ENCODE results near the gene UGT3A2.

Gene UGT3A2

DNA sequence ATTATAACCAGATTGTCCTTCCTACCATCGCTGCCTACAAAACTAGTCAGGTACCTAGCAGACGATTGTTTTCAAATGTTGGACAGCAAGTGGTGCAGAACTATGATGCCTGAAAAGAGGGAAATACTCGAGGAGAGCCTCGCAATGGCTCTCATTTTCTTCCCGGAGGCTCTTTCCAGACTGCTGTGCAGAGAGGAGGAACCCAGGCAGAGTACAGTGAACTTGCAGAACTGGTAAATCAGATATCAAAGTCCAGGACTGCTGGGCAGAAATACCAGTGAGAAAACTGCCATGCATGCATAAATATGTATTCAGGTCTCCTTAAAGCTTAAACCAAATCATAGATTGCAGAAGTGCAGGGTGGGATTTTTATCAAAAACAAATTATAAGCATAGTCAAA lies 49.1 kb downstream of the UGT3A2 start:
- no CpG with 5 or more reads among the region's 5 CpGs for WGBS (ENCODE audit: extremely low coverage, insufficient coverage, low lambda C conversion rate)
- H3K4me3 ChIP-seq (ENCODE audit: low read length) = no peak overlapping the region
- no peak overlapping the region for H2BK5ac ChIP-seq (ENCODE audit: low read length)
- no peak overlapping the region for H2BK120ac ChIP-seq (ENCODE audit: low read depth, low read length)
- no peaks in the 10 kb centered on the region for H3K27me3 ChIP-seq (ENCODE audit: insufficient read depth, low read length, poor library complexity)
- no peak overlapping the region for H3K4ac ChIP-seq (ENCODE audit: low read depth, low read length)
- no peak overlapping the region for H3K56ac ChIP-seq (ENCODE audit: low read length)
- H3K4me1 ChIP-seq (ENCODE audit: control insufficient read depth, low read depth, low read length) = no peaks in the 10 kb centered on the region
- no peak overlapping the region for H4K5ac ChIP-seq (ENCODE audit: low read length)
- H3K18ac ChIP-seq (ENCODE audit: low read length) = no peak overlapping the region
- no peak for DNase-seq
- no peaks in the 10 kb centered on the region for H3K79me2 ChIP-seq (ENCODE audit: control insufficient read depth, insufficient read depth, low read length)
- H3K79me1 ChIP-seq (ENCODE audit: low read length) = no peaks in the 10 kb centered on the region
- no peak overlapping the region for H4K8ac ChIP-seq (ENCODE audit: low read depth, low read length)
- no peak overlapping the region for H2AK5ac ChIP-seq (ENCODE audit: low read length)
- no peaks in the 10 kb centered on the region for H3K36me3 ChIP-seq (ENCODE audit: control insufficient read depth, insufficient read depth, low read length)
- no peak overlapping the region for H2BK15ac ChIP-seq (replicated peaks; ENCODE audit: low read depth)
- no peak overlapping the region for H3K27ac ChIP-seq (ENCODE audit: low read depth, low read length)
- H3K23ac ChIP-seq (ENCODE audit: low read length) = no peak overlapping the region
- H3K4me2 ChIP-seq (ENCODE audit: low read length) = no peak overlapping the region
- no peak overlapping the region for H3K9ac ChIP-seq (ENCODE audit: low read length)

DNA sequence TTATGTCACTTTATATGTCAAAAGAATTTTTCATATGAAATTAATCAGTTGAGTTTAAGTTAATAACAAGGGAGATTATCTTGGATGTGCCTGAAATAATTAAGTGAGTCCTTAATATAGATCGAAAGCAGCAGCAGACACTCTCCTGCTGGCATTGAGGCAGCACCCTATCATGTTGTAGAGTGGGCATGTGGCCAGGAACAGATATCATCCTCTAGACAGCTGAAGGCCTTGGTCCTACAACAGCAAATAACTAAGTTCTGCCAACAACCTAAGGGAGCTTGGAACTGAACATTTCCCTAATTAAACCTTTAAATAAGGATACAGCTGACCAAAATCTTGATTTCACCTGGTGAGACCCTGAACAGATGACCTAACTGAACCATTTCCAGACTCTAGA lies 49.7 kb downstream of the UGT3A2 start:
- no peak overlapping the region for H4K8ac ChIP-seq (ENCODE audit: low read depth, low read length)
- DNase-seq = no peak
- no peak overlapping the region for H4K5ac ChIP-seq (ENCODE audit: low read length)
- no peak overlapping the region for H2BK15ac ChIP-seq (replicated peaks; ENCODE audit: low read depth)
- no peak overlapping the region for H2AK5ac ChIP-seq (ENCODE audit: low read length)
- WGBS (ENCODE audit: extremely low coverage, insufficient coverage, low lambda C conversion rate) = no CpG with 5 or more reads among the region's 1 CpG
- H3K23ac ChIP-seq (ENCODE audit: low read length) = no peak overlapping the region
- H3K27me3 ChIP-seq (ENCODE audit: insufficient read depth, low read length, poor library complexity) = no peaks in the 10 kb centered on the region
- H3K27ac ChIP-seq (ENCODE audit: low read depth, low read length) = no peak overlapping the region
- no peak overlapping the region for H3K56ac ChIP-seq (ENCODE audit: low read length)
- no peaks in the 10 kb centered on the region for H3K79me2 ChIP-seq (ENCODE audit: control insufficient read depth, insufficient read depth, low read length)
- no peak overlapping the region for H2BK120ac ChIP-seq (ENCODE audit: low read depth, low read length)
- H3K4ac ChIP-seq (ENCODE audit: low read depth, low read length) = no peak overlapping the region
- no peaks in the 10 kb centered on the region for H3K79me1 ChIP-seq (ENCODE audit: low read length)
- no peaks in the 10 kb centered on the region for H3K36me3 ChIP-seq (ENCODE audit: control insufficient read depth, insufficient read depth, low read length)
- no peak overlapping the region for H3K18ac ChIP-seq (ENCODE audit: low read length)
- no peak overlapping the region for H3K4me3 ChIP-seq (ENCODE audit: low read length)
- H2BK5ac ChIP-seq (ENCODE audit: low read length) = no peak overlapping the region
- H3K4me1 ChIP-seq (ENCODE audit: control insufficient read depth, low read depth, low read length) = no peaks in the 10 kb centered on the region
- no peak overlapping the region for H3K4me2 ChIP-seq (ENCODE audit: low read length)
- H3K9ac ChIP-seq (ENCODE audit: low read length) = no peak overlapping the region

DNA sequence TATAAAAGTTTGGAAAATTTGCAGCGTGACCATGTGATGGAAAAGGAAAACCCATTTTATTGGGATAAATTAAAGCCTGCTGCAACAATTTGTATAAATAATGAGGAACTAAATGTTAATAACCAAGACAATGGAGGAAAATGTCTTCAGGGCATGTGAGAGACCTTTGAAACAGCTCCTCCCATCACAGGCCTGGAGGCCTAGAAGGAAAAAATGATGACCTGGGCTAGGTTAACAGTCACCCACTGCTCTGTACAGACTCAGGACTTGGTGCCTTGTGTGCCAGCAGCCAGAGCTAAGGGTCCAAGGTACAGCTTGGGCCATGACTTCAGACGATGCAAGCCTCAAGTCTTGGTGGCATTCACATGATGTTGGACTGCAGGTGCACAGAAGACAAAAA lies 53.5 kb downstream of the UGT3A2 start:
- Histone ChIP-seq H3K4ac (ENCODE audit: low read depth, low read length) (no peak overlapping the region), H3K79me2 (ENCODE audit: control insufficient read depth, insufficient read depth, low read length) (no peaks in the 10 kb centered on the region), H3K27me3 (ENCODE audit: insufficient read depth, low read length, poor library complexity) (no peaks in the 10 kb centered on the region), H2AK5ac (ENCODE audit: low read length) (no peak overlapping the region), H4K5ac (ENCODE audit: low read length) (no peak overlapping the region), H3K36me3 (ENCODE audit: control insufficient read depth, insufficient read depth, low read length) (no peaks in the 10 kb centered on the region), H3K9ac (ENCODE audit: low read length) (no peak overlapping the region), H3K4me3 (ENCODE audit: low read length) (no peak overlapping the region), H3K4me1 (ENCODE audit: control insufficient read depth, low read depth, low read length) (no peaks in the 10 kb centered on the region), H2BK15ac (replicated peaks; ENCODE audit: low read depth) (no peak overlapping the region), H3K23ac (ENCODE audit: low read length) (no peak overlapping the region), H4K8ac (ENCODE audit: low read depth, low read length) (no peak overlapping the region), H2BK120ac (ENCODE audit: low read depth, low read length) (no peak overlapping the region), H2BK5ac (ENCODE audit: low read length) (no peak overlapping the region), H3K27ac (ENCODE audit: low read depth, low read length) (no peak overlapping the region), H3K56ac (ENCODE audit: low read length) (no peak overlapping the region), H3K4me2 (ENCODE audit: low read length) (no peak overlapping the region), H3K18ac (ENCODE audit: low read length) (no peak overlapping the region), H3K79me1 (ENCODE audit: low read length) (no peaks in the 10 kb centered on the region)
- no peak for DNase-seq
- WGBS (ENCODE audit: extremely low coverage, insufficient coverage, low lambda C conversion rate) = no CpG with 5 or more reads among the region's 2 CpGs

DNA sequence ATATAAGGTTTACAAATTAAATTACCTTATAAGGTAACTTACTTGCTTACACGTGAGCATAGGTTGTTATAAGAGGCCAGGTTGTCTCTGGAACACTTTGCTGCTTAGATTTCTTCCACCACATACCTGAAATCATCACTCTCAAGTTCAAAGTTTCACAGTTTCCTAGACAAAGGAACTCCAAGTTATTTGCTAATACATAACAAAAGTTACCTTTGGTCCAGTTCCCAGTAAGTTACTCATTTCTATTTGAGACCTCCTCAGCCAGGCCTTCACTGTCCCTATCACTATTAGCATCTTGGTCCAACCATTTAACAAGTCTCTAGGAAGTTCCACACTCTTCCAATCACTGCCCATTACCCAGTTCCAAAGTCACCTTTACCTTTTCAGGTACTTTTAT lies 57.0 kb downstream of the UGT3A2 start:
- no peaks in the 10 kb centered on the region for H3K4me1 ChIP-seq (ENCODE audit: control insufficient read depth, low read depth, low read length)
- WGBS (ENCODE audit: extremely low coverage, insufficient coverage, low lambda C conversion rate) = no CpG with 5 or more reads among the region's 1 CpG
- no peak overlapping the region for H2BK5ac ChIP-seq (ENCODE audit: low read length)

DNA sequence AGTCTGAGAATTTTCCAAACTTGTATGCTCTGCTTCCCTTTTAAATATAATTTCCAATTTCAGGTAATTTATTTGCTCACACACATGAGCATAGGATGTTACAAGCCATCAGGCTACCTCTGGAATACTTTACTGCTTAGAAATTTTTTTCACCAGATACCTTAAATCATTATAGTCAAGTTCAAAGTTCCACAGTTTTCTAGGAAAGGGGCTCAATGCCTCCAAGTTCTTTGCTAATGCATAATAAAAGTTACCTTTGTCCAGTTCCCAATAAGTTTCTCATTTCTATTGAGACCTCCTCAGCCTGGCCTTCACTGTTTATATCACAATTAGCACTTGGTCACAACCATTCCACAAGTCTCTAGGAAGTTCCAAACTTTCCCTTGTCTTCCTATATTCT lies 59.3 kb downstream of the UGT3A2 start:
- Histone ChIP-seq H3K23ac (ENCODE audit: low read length) (no peak overlapping the region), H3K79me1 (ENCODE audit: low read length) (no peaks in the 10 kb centered on the region), H3K4me1 (ENCODE audit: control insufficient read depth, low read depth, low read length) (no peaks in the 10 kb centered on the region), H3K9ac (ENCODE audit: low read length) (no peak overlapping the region), H3K4me3 (ENCODE audit: low read length) (no peak overlapping the region), H2BK15ac (replicated peaks; ENCODE audit: low read depth) (no peak overlapping the region), H2BK5ac (ENCODE audit: low read length) (no peak overlapping the region), H3K79me2 (ENCODE audit: control insufficient read depth, insufficient read depth, low read length) (no peaks in the 10 kb centered on the region), H4K8ac (ENCODE audit: low read depth, low read length) (no peak overlapping the region), H2AK5ac (ENCODE audit: low read length) (no peak overlapping the region), H3K18ac (ENCODE audit: low read length) (no peak overlapping the region), H3K56ac (ENCODE audit: low read length) (no peak overlapping the region), H3K27ac (ENCODE audit: low read depth, low read length) (no peak overlapping the region), H3K27me3 (ENCODE audit: insufficient read depth, low read length, poor library complexity) (no peaks in the 10 kb centered on the region), H3K4ac (ENCODE audit: low read depth, low read length) (no peak overlapping the region), H2BK120ac (ENCODE audit: low read depth, low read length) (no peak overlapping the region), H3K4me2 (ENCODE audit: low read length) (no peak overlapping the region), H3K36me3 (ENCODE audit: control insufficient read depth, insufficient read depth, low read length) (no peaks in the 10 kb centered on the region), H4K5ac (ENCODE audit: low read length) (no peak overlapping the region)
- DNase-seq = no peak

More for the DNA sequence above, 57.0 kb downstream of the UGT3A2 start:
- Histone ChIP-seq H4K8ac (ENCODE audit: low read depth, low read length) (no peak overlapping the region), H4K5ac (ENCODE audit: low read length) (no peak overlapping the region), H2AK5ac (ENCODE audit: low read length) (no peak overlapping the region), H3K18ac (ENCODE audit: low read length) (no peak overlapping the region), H3K79me1 (ENCODE audit: low read length) (no peaks in the 10 kb centered on the region), H3K23ac (ENCODE audit: low read length) (no peak overlapping the region), H3K4ac (ENCODE audit: low read depth, low read length) (no peak overlapping the region), H3K9ac (ENCODE audit: low read length) (no peak overlapping the region), H3K27me3 (ENCODE audit: insufficient read depth, low read length, poor library complexity) (no peaks in the 10 kb centered on the region), H3K4me2 (ENCODE audit: low read length) (no peak overlapping the region), H3K79me2 (ENCODE audit: control insufficient read depth, insufficient read depth, low read length) (no peaks in the 10 kb centered on the region), H3K4me3 (ENCODE audit: low read length) (no peak overlapping the region), H3K56ac (ENCODE audit: low read length) (no peak overlapping the region), H2BK15ac (replicated peaks; ENCODE audit: low read depth) (no peak overlapping the region), H3K36me3 (ENCODE audit: control insufficient read depth, insufficient read depth, low read length) (no peaks in the 10 kb centered on the region), H2BK120ac (ENCODE audit: low read depth, low read length) (no peak overlapping the region), H3K27ac (ENCODE audit: low read depth, low read length) (no peak overlapping the region)
- no peak for DNase-seq

DNA sequence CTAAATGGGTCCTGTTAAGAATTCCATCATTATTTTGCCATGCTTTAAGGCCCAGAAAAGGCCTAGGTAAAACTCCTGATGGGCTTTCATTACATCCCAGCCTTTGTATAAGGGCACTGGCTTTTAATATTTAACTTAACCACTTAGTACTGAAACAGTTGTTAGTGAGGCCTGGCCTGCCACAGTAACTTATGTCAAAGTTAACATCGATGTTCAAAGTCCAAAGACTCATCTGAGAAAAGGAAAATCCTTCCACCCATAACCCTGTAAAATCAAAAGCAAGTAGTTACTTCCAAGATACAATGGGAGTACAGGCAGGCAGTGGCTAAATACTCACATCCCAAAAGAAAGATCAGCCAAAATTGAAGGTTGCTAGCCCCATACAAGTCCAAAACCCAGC lies 60.5 kb downstream of the UGT3A2 start:
- DNase-seq = no peak
- WGBS (ENCODE audit: extremely low coverage, insufficient coverage, low lambda C conversion rate) = no CpG with 5 or more reads among the region's 1 CpG

More for the DNA sequence above, 60.5 kb downstream of the UGT3A2 start:
- H3K79me1 ChIP-seq (ENCODE audit: low read length) = no peaks in the 10 kb centered on the region
- H3K4me2 ChIP-seq (ENCODE audit: low read length) = no peak overlapping the region
- H3K79me2 ChIP-seq (ENCODE audit: control insufficient read depth, insufficient read depth, low read length) = no peaks in the 10 kb centered on the region
- no peak overlapping the region for H3K4me3 ChIP-seq (ENCODE audit: low read length)
- H3K4me1 ChIP-seq (ENCODE audit: control insufficient read depth, low read depth, low read length) = no peaks in the 10 kb centered on the region
- no peak overlapping the region for H4K8ac ChIP-seq (ENCODE audit: low read depth, low read length)
- no peak overlapping the region for H3K9ac ChIP-seq (ENCODE audit: low read length)
- H3K4ac ChIP-seq (ENCODE audit: low read depth, low read length) = no peak overlapping the region
- no peaks in the 10 kb centered on the region for H3K27me3 ChIP-seq (ENCODE audit: insufficient read depth, low read length, poor library complexity)
- no peak overlapping the region for H2BK120ac ChIP-seq (ENCODE audit: low read depth, low read length)
- no peaks in the 10 kb centered on the region for H3K36me3 ChIP-seq (ENCODE audit: control insufficient read depth, insufficient read depth, low read length)
- H3K18ac ChIP-seq (ENCODE audit: low read length) = no peak overlapping the region
- H3K27ac ChIP-seq (ENCODE audit: low read depth, low read length) = no peak overlapping the region
- H4K5ac ChIP-seq (ENCODE audit: low read length) = no peak overlapping the region
- no peak overlapping the region for H3K23ac ChIP-seq (ENCODE audit: low read length)
- H2BK5ac ChIP-seq (ENCODE audit: low read length) = no peak overlapping the region
- no peak overlapping the region for H3K56ac ChIP-seq (ENCODE audit: low read length)
- no peak overlapping the region for H2BK15ac ChIP-seq (replicated peaks; ENCODE audit: low read depth)
- no peak overlapping the region for H2AK5ac ChIP-seq (ENCODE audit: low read length)
